ENCODE measurements around the gene MDK.

The MDK gene

GRCh38 chr11:46373787-46374740 is 7.4 kb upstream of the MDK start:
- Histone ChIP-seq H3K4me3 (replicated peaks; ENCODE audit: insufficient read depth, low read length) (no peak overlapping the region), H3K27ac (replicated peaks) (no peak overlapping the region), H3K27me3 (ENCODE audit: insufficient read depth, poor library complexity, severe bottlenecking) (no peaks in the 10 kb centered on the region)
- TF ChIP-seq GABPA (IDR thresholded peaks at IDR 0.05; ENCODE audit: low read depth) (no peak), SPI1 (IDR thresholded peaks at IDR 0.05; ENCODE audit: borderline replicate concordance, low read depth) (no peak), POLR2AphosphoS5 (IDR thresholded peaks at IDR 0.05; ENCODE audit: low read depth) (no peak), REST (IDR thresholded peaks at IDR 0.05; ENCODE audit: insufficient replicate concordance, low read depth) (no peak)
- TF ChIP-seq, protein P1, sequence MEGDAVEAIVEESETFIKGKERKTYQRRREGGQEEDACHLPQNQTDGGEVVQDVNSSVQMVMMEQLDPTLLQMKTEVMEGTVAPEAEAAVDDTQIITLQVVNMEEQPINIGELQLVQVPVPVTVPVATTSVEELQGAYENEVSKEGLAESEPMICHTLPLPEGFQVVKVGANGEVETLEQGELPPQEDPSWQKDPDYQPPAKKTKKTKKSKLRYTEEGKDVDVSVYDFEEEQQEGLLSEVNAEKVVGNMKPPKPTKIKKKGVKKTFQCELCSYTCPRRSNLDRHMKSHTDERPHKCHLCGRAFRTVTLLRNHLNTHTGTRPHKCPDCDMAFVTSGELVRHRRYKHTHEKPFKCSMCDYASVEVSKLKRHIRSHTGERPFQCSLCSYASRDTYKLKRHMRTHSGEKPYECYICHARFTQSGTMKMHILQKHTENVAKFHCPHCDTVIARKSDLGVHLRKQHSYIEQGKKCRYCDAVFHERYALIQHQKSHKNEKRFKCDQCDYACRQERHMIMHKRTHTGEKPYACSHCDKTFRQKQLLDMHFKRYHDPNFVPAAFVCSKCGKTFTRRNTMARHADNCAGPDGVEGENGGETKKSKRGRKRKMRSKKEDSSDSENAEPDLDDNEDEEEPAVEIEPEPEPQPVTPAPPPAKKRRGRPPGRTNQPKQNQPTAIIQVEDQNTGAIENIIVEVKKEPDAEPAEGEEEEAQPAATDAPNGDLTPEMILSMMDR (IDR thresholded peaks at IDR 0.05; ENCODE audit: insufficient read depth, low read length) = no peak
- DNase-seq (ENCODE audit: low read depth in 1 of 2, low spot score in 1 of 2) = no peak

GRCh38 chr11:46374815-46375214 is 6.7 kb upstream of the MDK start:
- H3K4me3 ChIP-seq (replicated peaks; ENCODE audit: insufficient read depth, low read length) = no peak overlapping the region
- H3K27ac ChIP-seq (replicated peaks) = no peak overlapping the region
- no peaks in the 10 kb centered on the region for H3K27me3 ChIP-seq (ENCODE audit: insufficient read depth, poor library complexity, severe bottlenecking)
- TF ChIP-seq REST (IDR thresholded peaks at IDR 0.05; ENCODE audit: insufficient replicate concordance, low read depth) (no peak), POLR2AphosphoS5 (IDR thresholded peaks at IDR 0.05; ENCODE audit: low read depth) (no peak), GABPA (IDR thresholded peaks at IDR 0.05; ENCODE audit: low read depth) (no peak), SPI1 (IDR thresholded peaks at IDR 0.05; ENCODE audit: borderline replicate concordance, low read depth) (no peak)
- TF ChIP-seq, protein P1 (IDR thresholded peaks at IDR 0.05; ENCODE audit: insufficient read depth, low read length) = no peak
- no peak for DNase-seq (ENCODE audit: low read depth in 1 of 2, low spot score in 1 of 2)

DNA sequence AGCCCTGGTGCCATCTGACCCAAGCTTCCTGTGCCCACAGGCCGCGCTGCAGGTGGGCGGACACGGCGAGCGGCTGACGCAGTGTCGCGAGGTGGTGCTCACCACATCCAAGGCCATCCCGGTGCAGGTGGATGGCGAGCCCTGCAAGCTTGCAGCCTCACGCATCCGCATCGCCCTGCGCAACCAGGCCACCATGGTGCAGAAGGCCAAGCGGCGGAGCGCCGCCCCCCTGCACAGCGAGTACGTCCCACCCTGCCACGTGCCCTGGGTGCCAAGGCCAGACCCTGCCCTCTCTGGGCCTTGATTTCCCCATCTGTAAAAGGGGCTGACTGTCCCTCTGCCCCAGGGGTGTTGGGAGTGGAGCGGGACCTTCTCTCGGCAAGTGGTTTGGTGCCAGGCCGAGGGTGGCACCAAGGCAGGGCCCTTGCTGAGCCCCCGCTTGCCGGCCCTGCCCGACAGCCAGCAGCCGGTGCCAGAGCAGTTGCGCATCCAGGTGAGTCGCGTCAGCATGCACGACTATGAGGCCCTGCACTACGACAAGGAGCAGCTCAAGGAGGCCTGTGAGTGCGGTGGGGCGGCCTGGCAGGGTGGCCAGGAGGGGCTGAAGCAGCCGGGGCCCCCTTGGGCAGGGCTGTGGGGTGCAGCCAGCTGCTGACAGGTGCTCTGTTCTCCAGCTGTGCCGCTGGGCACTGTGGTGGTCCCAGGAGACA is 5.9 kb upstream of the MDK start:
- DNase-seq (ENCODE audit: low read depth in 1 of 2, low spot score in 1 of 2) = no peak
- peaks cover 3% of the 10 kb centered on the region for H3K27me3 ChIP-seq (ENCODE audit: insufficient read depth, poor library complexity, severe bottlenecking)
- no peak for TF ChIP-seq POLR2AphosphoS5 (IDR thresholded peaks at IDR 0.05; ENCODE audit: low read depth)
- no peak for TF ChIP-seq SPI1 (IDR thresholded peaks at IDR 0.05; ENCODE audit: borderline replicate concordance, low read depth)
- TF ChIP-seq, protein P1 (IDR thresholded peaks at IDR 0.05; ENCODE audit: insufficient read depth, low read length) = no peak
- no peak for TF ChIP-seq REST (IDR thresholded peaks at IDR 0.05; ENCODE audit: insufficient replicate concordance, low read depth)
- no peak for TF ChIP-seq GABPA (IDR thresholded peaks at IDR 0.05; ENCODE audit: low read depth)
- no peak overlapping the region for H3K4me3 ChIP-seq (replicated peaks; ENCODE audit: insufficient read depth, low read length)
- H3K27ac ChIP-seq (replicated peaks) = no peak overlapping the region

All from HL-60 (cell line).